ENCODE data around the gene FLRT2. TPM values are rescaled to one million over a fixed set of nuclear protein-coding genes. Genes with fewer than 3 reads are reported as not detected.

FLRT2 gene
- total RNA-seq, 1 donor from 2014 or later, result 227 TPM

DNA sequence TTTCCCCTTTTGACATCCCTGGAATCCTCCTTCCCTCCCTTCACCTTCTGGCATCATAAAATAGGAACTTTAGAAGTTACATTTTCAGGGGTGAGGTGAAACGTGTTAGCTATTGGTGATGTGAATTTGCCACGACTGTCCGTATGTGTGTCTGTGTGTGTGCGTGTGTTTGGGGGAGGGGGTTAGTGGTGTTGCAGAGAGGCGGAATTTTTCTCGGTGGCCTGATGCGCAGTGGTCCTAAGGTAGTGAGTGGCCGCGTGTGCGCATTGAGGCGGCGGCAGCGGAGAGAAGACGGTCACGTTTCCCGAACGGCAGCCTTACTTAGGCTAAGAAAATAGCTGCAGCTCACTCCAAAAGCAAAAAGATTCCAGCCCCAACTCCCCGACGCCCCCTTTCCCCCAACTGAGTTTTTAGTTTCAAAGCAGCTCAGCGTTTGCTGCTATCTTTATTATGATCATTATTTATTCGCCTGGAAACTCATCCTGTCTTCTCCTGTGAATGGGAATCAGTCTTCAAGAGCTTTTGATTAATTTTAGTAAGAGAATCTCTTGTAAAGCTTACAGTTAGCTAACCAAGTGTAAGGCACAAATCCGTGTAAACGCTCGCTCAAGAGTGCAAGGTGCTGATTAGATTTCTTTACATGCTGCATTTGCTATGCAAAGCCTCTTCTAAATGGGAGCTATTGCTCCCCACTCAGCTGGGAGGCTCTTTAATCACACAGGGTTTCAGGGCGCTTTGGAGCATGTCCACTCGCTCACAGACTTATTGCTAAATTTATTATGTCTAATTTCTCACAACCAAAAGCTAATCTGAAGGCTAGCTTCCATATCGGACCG lies 4.7 kb downstream of the FLRT2 start:
- Mint-ChIP-seq H3K9me3 (ENCODE audit: low read depth) (no peaks in the 10 kb centered on the region), H3K27ac (ENCODE audit: unreplicated experiment) (peak overlapping the region; percentile 88), H3K4me3 (ENCODE audit: unreplicated experiment) (peak overlapping the region; percentile 91), H3K36me3 (ENCODE audit: low read depth) (no peaks in the 10 kb centered on the region), H3K4me1 (ENCODE audit: low read depth) (peaks cover 57% of the 10 kb centered on the region), H3K27me3 (ENCODE audit: low read depth) (no peaks in the 10 kb centered on the region)
- TF ChIP-seq, protein P1, sequence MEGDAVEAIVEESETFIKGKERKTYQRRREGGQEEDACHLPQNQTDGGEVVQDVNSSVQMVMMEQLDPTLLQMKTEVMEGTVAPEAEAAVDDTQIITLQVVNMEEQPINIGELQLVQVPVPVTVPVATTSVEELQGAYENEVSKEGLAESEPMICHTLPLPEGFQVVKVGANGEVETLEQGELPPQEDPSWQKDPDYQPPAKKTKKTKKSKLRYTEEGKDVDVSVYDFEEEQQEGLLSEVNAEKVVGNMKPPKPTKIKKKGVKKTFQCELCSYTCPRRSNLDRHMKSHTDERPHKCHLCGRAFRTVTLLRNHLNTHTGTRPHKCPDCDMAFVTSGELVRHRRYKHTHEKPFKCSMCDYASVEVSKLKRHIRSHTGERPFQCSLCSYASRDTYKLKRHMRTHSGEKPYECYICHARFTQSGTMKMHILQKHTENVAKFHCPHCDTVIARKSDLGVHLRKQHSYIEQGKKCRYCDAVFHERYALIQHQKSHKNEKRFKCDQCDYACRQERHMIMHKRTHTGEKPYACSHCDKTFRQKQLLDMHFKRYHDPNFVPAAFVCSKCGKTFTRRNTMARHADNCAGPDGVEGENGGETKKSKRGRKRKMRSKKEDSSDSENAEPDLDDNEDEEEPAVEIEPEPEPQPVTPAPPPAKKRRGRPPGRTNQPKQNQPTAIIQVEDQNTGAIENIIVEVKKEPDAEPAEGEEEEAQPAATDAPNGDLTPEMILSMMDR (IDR thresholded peaks at IDR 0.05), result no peak
- DNase-seq (ENCODE audit: low spot score), result no peak

DNA sequence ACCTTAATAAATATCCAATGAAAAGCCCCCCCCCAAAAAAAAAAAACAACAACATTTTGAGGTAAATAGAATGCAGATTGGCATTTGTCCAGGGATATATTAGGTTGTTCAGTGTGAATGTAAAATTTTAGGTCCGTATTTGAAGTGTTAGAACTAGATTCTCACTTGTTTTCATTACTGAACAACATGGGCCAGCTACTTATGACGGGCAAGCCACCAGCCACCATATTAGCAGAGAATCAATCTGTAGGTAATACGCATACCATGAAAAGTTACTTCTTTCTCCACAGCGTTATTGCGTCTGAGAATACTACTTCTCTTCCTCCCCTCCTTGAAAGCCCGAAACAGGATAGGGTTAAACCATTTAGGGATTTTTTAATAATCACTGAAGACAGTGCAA lies 5.4 kb downstream of the FLRT2 start:
- TF ChIP-seq, protein P1 (IDR thresholded peaks at IDR 0.05), result no peak
- Mint-ChIP-seq H3K4me3 (ENCODE audit: unreplicated experiment) (peak overlapping the region; percentile 91), H3K4me1 (ENCODE audit: low read depth) (peaks cover 64% of the 10 kb centered on the region), H3K27me3 (ENCODE audit: low read depth) (no peaks in the 10 kb centered on the region), H3K9me3 (ENCODE audit: low read depth) (no peaks in the 10 kb centered on the region), H3K27ac (ENCODE audit: unreplicated experiment) (peak overlapping the region; percentile 88), H3K36me3 (ENCODE audit: low read depth) (no peaks in the 10 kb centered on the region)
- no peak for DNase-seq (ENCODE audit: low spot score)

DNA sequence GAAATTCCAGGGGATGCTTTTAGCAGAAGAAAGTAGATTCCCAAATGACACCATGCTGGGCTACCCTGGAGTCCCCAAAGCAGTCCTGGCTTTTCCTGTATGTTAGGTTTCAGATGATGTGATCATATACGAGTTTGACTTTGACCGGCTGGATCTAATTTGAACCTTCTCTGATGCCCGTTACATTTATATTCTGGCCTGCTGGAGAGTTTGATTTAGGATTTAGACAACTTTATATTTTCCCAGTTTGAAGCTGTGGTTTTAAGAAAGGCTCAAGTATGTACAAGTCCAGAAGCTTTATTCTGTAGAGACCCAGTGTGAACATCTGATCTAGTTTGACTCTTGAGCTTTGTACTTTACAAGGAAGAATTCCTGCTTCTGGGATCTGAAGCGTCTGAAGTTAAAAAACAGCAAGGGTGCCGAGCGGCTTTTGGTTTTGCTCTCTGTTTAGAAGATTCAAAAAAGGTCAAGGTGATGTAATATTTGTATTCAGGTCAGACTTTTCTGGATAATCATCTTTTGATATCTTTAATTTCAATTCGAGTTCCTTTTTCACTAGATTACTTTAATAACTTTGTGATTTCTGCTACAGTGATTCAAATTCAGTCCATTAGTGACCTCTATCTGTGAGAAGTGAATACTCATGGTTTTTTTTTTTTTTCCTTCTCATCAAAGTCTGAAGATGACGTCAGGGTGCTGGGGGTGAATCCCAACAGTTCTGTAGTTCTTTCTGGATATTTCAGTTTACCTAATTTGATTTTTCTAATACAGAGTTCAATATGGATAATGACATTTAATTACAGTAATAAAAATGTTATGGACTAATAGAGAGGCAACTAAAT lies 6.3 kb downstream of the FLRT2 start:
- peak overlapping the region; percentile 91 for H3K4me3 Mint-ChIP-seq (ENCODE audit: unreplicated experiment)
- H3K4me1 Mint-ChIP-seq (ENCODE audit: low read depth), result peaks cover 73% of the 10 kb centered on the region
- no peaks in the 10 kb centered on the region for H3K27me3 Mint-ChIP-seq (ENCODE audit: low read depth)
- peak overlapping the region; percentile 88 for H3K27ac Mint-ChIP-seq (ENCODE audit: unreplicated experiment)
- TF ChIP-seq, protein P1 (IDR thresholded peaks at IDR 0.05), result peak; percentile 86
- H3K9me3 Mint-ChIP-seq (ENCODE audit: low read depth), result no peaks in the 10 kb centered on the region
- DNase-seq (ENCODE audit: low spot score), result no peak
- peaks cover 2% of the 10 kb centered on the region for H3K36me3 Mint-ChIP-seq (ENCODE audit: low read depth)

DNA sequence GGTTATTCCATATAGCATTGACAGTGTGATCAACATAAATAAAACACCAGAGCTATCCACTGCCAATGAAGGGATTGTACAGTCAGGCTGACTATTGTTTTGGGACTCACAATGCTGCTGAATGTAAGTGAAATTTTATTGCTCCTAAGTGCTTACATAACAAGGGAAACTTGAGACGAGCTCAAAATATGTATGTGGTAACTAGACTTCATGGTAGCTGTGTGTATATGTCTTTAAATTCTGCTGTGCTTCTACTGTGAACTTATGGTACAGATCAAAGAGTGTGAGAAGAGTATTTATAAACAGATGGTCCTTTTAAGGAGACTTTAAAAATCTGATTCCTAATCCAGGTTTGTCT lies 6.9 kb downstream of the FLRT2 start:
- peak overlapping the region; percentile 88 for H3K27ac Mint-ChIP-seq (ENCODE audit: unreplicated experiment)
- H3K36me3 Mint-ChIP-seq (ENCODE audit: low read depth), result peaks cover 3% of the 10 kb centered on the region
- no peaks in the 10 kb centered on the region for H3K9me3 Mint-ChIP-seq (ENCODE audit: low read depth)
- peak overlapping the region; percentile 91 for H3K4me3 Mint-ChIP-seq (ENCODE audit: unreplicated experiment)
- peaks cover 77% of the 10 kb centered on the region for H3K4me1 Mint-ChIP-seq (ENCODE audit: low read depth)
- H3K27me3 Mint-ChIP-seq (ENCODE audit: low read depth), result no peaks in the 10 kb centered on the region
- TF ChIP-seq, protein P1 (IDR thresholded peaks at IDR 0.05), result no peak
- DNase-seq (ENCODE audit: low spot score), result no peak

DNA sequence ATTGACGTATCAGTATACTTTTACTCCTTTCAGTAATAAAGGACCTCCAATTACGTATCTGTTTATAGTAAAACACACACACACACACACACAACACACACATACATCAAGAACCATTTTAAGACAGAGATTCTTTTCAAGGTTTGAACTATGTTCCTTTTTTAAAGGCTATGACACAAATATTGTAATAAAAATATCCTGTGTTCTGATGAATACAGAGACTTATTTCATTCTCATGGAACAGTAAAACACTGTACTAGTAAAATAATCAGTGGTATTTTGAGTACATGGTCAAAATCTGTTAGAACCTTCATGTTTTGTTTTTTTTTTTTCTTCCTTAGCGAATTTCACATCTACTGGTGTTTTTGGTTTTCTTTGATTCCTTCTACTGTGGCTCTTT lies 7.6 kb downstream of the FLRT2 start:
- no peaks in the 10 kb centered on the region for H3K9me3 Mint-ChIP-seq (ENCODE audit: low read depth)
- peaks cover 3% of the 10 kb centered on the region for H3K36me3 Mint-ChIP-seq (ENCODE audit: low read depth)
- DNase-seq (ENCODE audit: low spot score), result no peak
- peak overlapping the region; percentile 88 for H3K27ac Mint-ChIP-seq (ENCODE audit: unreplicated experiment)
- H3K4me3 Mint-ChIP-seq (ENCODE audit: unreplicated experiment), result peak overlapping the region; percentile 91
- H3K27me3 Mint-ChIP-seq (ENCODE audit: low read depth), result no peaks in the 10 kb centered on the region
- H3K4me1 Mint-ChIP-seq (ENCODE audit: low read depth), result peaks cover 83% of the 10 kb centered on the region
- TF ChIP-seq, protein P1 (IDR thresholded peaks at IDR 0.05), result no peak

Data from chondrocyte (in vitro differentiated cells).